ENCODE data around the gene ATXN7L1. TPM values are rescaled to one million over a fixed set of nuclear protein-coding genes. Genes with fewer than 3 reads are reported as not detected.

The ATXN7L1 gene
- total RNA-seq, 1 donor from 2014 or later = 2.3 TPM

- no peak for TF ChIP-seq CTCF (conservative IDR thresholded peaks at IDR 0.05; ENCODE audit: low read depth, low read length)
- no peak overlapping the region for H3K4me3 ChIP-seq (ENCODE audit: low read depth, low read length)
Measured at GRCh38 chr7:105820363-105821066, 55.9 kb downstream of the ATXN7L1 start.

GRCh38 chr7:105819559-105819958, 56.8 kb downstream of the ATXN7L1 start:
- no peak overlapping the region for H3K4me3 ChIP-seq (ENCODE audit: low read depth, low read length)
- no peak for DNase-seq (ENCODE audit: low read depth)
- TF ChIP-seq CTCF (conservative IDR thresholded peaks at IDR 0.05; ENCODE audit: low read depth, low read length) = no peak

More at GRCh38 chr7:105820363-105821066, 55.9 kb downstream of the ATXN7L1 start:
- no peak for DNase-seq (ENCODE audit: low read depth)

GRCh38 chr7:105816954-105817615, 59.3 kb downstream of the ATXN7L1 start:
- no peak for TF ChIP-seq CTCF (conservative IDR thresholded peaks at IDR 0.05; ENCODE audit: low read depth, low read length)
- DNase-seq (ENCODE audit: low read depth) = no peak
- no peak overlapping the region for H3K4me3 ChIP-seq (ENCODE audit: low read depth, low read length)

- no peak overlapping the region for H3K4me3 ChIP-seq (ENCODE audit: low read depth, low read length)
- no peak for TF ChIP-seq CTCF (conservative IDR thresholded peaks at IDR 0.05; ENCODE audit: low read depth, low read length)
- DNase-seq (ENCODE audit: low read depth) = no peak
Measured at GRCh38 chr7:105816266-105816843, 60.0 kb downstream of the ATXN7L1 start.

- TF ChIP-seq CTCF (conservative IDR thresholded peaks at IDR 0.05; ENCODE audit: low read depth, low read length) = no peak
- no peak for DNase-seq (ENCODE audit: low read depth)
- no peak overlapping the region for H3K4me3 ChIP-seq (ENCODE audit: low read depth, low read length)
Measured at GRCh38 chr7:105815576-105815975, 60.8 kb downstream of the ATXN7L1 start.

- DNase-seq (ENCODE audit: low read depth) = no peak
- TF ChIP-seq CTCF (conservative IDR thresholded peaks at IDR 0.05; ENCODE audit: low read depth, low read length) = no peak
- no peak overlapping the region for H3K4me3 ChIP-seq (ENCODE audit: low read depth, low read length)
Measured at GRCh38 chr7:105814481-105814880, 61.9 kb downstream of the ATXN7L1 start.

Data from epithelial cell of proximal tubule (primary cell).